ENCODE data around the gene C1QTNF12. TPM values are rescaled to one million over a fixed set of nuclear protein-coding genes. Genes with fewer than 3 reads are reported as not detected.

Gene C1QTNF12
- total RNA-seq, 1 experiment from 2014 or later, result 4.4 TPM

DNA sequence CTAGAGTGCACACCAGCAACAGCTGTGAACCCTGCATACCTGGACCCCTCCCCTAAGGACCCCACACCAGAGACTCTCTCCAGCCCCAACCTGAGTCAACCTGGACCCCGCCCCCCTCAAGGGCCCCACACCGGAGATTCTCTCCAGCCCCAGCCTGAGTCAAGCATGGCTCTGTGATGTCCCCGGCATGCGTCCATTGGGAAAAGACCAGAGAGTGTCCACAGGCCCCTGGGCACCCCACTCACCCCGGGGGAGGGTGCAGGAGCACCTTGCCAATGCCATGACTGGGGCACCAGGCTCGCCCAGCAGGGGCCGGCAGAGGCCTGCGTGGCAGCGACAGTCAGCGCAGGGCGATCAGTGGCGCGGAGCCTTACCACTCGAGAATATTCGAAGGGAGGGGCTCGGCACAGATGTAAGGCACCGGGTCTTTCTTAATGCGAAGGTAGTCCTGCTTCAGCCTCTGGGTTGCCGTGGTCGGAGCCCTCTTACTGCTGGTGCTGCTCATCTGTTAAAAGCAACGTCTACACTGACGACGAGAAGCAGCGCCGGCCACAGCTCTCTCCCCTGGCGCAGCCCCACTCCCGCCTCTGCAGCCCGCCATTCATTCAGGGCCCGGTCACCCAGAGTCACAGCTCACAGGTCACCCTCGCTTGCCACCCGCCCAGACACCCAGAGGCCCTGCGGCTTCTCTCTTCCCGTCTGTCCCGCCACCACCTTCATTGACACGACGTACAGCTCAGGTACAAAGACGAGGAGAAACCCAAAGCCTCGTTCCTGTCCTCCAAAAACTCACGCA is 21.2 kb upstream of the C1QTNF12 start:
- H3K18ac ChIP-seq (ENCODE audit: insufficient read length, low read depth, low read length), result no peak overlapping the region
- Mint-ChIP-seq H3K36me3 (ENCODE audit: insufficient read depth in 1 of 3, low read depth in 3 of 3) (peaks cover 39 to 64% (median 63%) of the 10 kb centered on the region in 3 experiments; a peak in 6 of 7 replicates), H3K4me1 (peaks cover 22 to 25% of the 10 kb centered on the region in 2 experiments), H3K27me3 (ENCODE audit: low read depth) (no peaks in the 10 kb centered on the region), H3K9me3 (no peaks in the 10 kb centered on the region; a peak in 1 of 5 replicates), H3K4me3 (no peak overlapping the region), H3K27ac (no peak overlapping the region; a peak in 1 of 7 replicates)
- H3K23ac ChIP-seq (ENCODE audit: insufficient read length, low read depth, low read length), result no peak overlapping the region
- no CpG with 5 or more reads among the region's 39 CpGs for WGBS (ENCODE audit: extremely low coverage, insufficient read length, low lambda C conversion rate)
- no peak overlapping the region for H2BK20ac ChIP-seq (ENCODE audit: low read depth, low read length, poor library complexity, severe bottlenecking)
- H2AK5ac ChIP-seq (ENCODE audit: insufficient read length, low read length), result no peak overlapping the region
- H4K91ac ChIP-seq (ENCODE audit: insufficient read length, low read depth, low read length), result no peak overlapping the region
- H3K4me1 ChIP-seq (ENCODE audit: insufficient read depth, low read length), result peaks cover 5% of the 10 kb centered on the region; the same call in 1 of the 2 replicates
- peaks cover 16% of the 10 kb centered on the region for H3K79me1 ChIP-seq (ENCODE audit: insufficient read depth, low read depth, low read length, poor library complexity, severe bottlenecking)
- no peak overlapping the region for H3K9ac ChIP-seq (ENCODE audit: extremely low read depth, insufficient read length, low read length)
- TF ChIP-seq, protein P1, sequence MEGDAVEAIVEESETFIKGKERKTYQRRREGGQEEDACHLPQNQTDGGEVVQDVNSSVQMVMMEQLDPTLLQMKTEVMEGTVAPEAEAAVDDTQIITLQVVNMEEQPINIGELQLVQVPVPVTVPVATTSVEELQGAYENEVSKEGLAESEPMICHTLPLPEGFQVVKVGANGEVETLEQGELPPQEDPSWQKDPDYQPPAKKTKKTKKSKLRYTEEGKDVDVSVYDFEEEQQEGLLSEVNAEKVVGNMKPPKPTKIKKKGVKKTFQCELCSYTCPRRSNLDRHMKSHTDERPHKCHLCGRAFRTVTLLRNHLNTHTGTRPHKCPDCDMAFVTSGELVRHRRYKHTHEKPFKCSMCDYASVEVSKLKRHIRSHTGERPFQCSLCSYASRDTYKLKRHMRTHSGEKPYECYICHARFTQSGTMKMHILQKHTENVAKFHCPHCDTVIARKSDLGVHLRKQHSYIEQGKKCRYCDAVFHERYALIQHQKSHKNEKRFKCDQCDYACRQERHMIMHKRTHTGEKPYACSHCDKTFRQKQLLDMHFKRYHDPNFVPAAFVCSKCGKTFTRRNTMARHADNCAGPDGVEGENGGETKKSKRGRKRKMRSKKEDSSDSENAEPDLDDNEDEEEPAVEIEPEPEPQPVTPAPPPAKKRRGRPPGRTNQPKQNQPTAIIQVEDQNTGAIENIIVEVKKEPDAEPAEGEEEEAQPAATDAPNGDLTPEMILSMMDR (conservative IDR thresholded peaks at IDR 0.05), result no peak
- no peak overlapping the region for H3T11ph ChIP-seq (ENCODE audit: low read length)
- H3K4ac ChIP-seq (ENCODE audit: low read depth, low read length), result no peak overlapping the region
- no peak overlapping the region for H2BK5ac ChIP-seq (ENCODE audit: insufficient read length, low read length)
- H2BK120ac ChIP-seq (ENCODE audit: low read depth, low read length, poor library complexity, severe bottlenecking), result no peak overlapping the region
- no peaks in the 10 kb centered on the region for H3K9me3 ChIP-seq (ENCODE audit: control insufficient read depth, low read depth, low read length)
- H3K79me2 ChIP-seq (ENCODE audit: insufficient read depth, low read length), result peaks cover 19% of the 10 kb centered on the region; the same call in 1 of the 2 replicates
- no peak for DNase-seq
- H3K14ac ChIP-seq (ENCODE audit: insufficient read depth, low read length), result no peak overlapping the region
- no peak overlapping the region for H2BK12ac ChIP-seq (ENCODE audit: insufficient read length, low read depth, low read length)
- H3K23me2 ChIP-seq (ENCODE audit: insufficient read length, low read depth, low read length, poor library complexity, severe bottlenecking), result peaks cover 3% of the 10 kb centered on the region
- no peak overlapping the region for H3K27ac ChIP-seq (ENCODE audit: insufficient read length, low read depth, low read length)
- H3K27me3 ChIP-seq (ENCODE audit: insufficient read depth, low read length), result no peaks in the 10 kb centered on the region
- no peak overlapping the region for H3K4me2 ChIP-seq (ENCODE audit: insufficient read depth, insufficient read length, low read length)
- no peak overlapping the region for H2AFZ ChIP-seq (ENCODE audit: low read length)
- no peak overlapping the region for H4K8ac ChIP-seq (replicated peaks; ENCODE audit: insufficient read length, low read depth, low read length)
- peaks cover 2% of the 10 kb centered on the region for H4K20me1 ChIP-seq (ENCODE audit: control insufficient read depth, insufficient read depth, insufficient read length)
- no peak overlapping the region for H3K56ac ChIP-seq (ENCODE audit: insufficient read length, low read depth, low read length)
- no peak overlapping the region for H2BK15ac ChIP-seq (ENCODE audit: low read depth, low read length)
- no peak overlapping the region for H4K5ac ChIP-seq (ENCODE audit: insufficient read length, low read depth, low read length)
